HL-60 (cell line): ENCODE results near the gene XCL2.

Source experiments
- DNase-seq, 2 experiments: peaks; one replicate each; pipeline ENCODE4 v3.0.0-alpha.2; 2010 to 2020; ENCODE audit warnings: low read depth in 1 of 2, low spot score in 1 of 2
- H3K27ac ChIP-seq: fragments of 250-450 bp; sonication (Bioruptor Pico); replicated peaks from 2 replicates; pipeline ENCODE4 v1.5.1; 2020; ENCODE audit warnings: mild to moderate bottlenecking, moderate library complexity
- H3K27me3 ChIP-seq: fragments of 250-450 bp; sonication (Bioruptor Pico); 2 replicates; pipeline ENCODE4 v1.5.1; 2021; ENCODE audit warnings: mild to moderate bottlenecking, moderate library complexity; ENCODE audit not compliant: insufficient read depth, poor library complexity, severe bottlenecking
- H3K4me3 ChIP-seq: replicated peaks from 2 replicates; pipeline ENCODE4 v1.5.1; 2011; ENCODE audit warnings: mild to moderate bottlenecking, control low read depth, low read length; ENCODE audit not compliant: insufficient read depth
- GABPA ChIP-seq: IDR thresholded peaks from 2 replicates; pipeline ENCODE4 v1.6.1; 2012; ENCODE audit warnings: low read depth
- POLR2AphosphoS5 ChIP-seq: IDR thresholded peaks from 2 replicates; pipeline ENCODE4 v1.6.1; 2012; ENCODE audit warnings: low read depth
- SPI1 ChIP-seq: IDR thresholded peaks from 2 replicates; pipeline ENCODE4 v1.6.1; 2012; ENCODE audit warnings: low read depth, mild to moderate bottlenecking, borderline replicate concordance
- TF ChIP-seq, protein P1 (sequence below): IDR thresholded peaks from one replicate; pipeline ENCODE4 v1.5.1; 2011; ENCODE audit warnings: low read length, control low read depth, inconsistent platforms; ENCODE audit not compliant: insufficient read depth
- TF ChIP-seq, protein P2 (sequence below): IDR thresholded peaks from 2 replicates; pipeline ENCODE4 v1.6.1; 2012; ENCODE audit warnings: low read depth; ENCODE audit not compliant: insufficient replicate concordance

XCL2 gene

DNA sequence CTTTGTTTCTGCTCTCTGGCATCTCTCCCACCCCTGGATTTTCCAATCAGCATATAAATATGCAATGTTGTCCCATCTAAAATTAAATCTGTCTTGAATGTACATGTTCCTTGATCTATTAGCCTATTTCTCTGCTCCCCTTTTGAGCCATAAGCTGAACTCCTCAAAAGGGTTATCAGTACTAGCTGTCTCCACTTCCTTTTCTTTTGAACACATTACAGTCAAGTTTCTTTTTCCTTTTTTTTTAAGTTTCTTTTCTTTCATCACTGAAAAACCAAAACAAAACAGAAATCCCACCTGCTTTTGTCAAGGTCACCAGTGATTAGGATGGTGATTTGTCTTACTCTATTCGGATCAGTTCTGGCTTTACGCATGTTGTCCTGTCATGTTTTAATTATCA, 29.3 kb downstream of the XCL2 start:
- H3K27me3 ChIP-seq = no peaks in the 10 kb centered on the region
- H3K4me3 ChIP-seq = no peak overlapping the region
- DNase-seq = no peak
- H3K27ac ChIP-seq = no peak overlapping the region
- TF ChIP-seq, protein P1, sequence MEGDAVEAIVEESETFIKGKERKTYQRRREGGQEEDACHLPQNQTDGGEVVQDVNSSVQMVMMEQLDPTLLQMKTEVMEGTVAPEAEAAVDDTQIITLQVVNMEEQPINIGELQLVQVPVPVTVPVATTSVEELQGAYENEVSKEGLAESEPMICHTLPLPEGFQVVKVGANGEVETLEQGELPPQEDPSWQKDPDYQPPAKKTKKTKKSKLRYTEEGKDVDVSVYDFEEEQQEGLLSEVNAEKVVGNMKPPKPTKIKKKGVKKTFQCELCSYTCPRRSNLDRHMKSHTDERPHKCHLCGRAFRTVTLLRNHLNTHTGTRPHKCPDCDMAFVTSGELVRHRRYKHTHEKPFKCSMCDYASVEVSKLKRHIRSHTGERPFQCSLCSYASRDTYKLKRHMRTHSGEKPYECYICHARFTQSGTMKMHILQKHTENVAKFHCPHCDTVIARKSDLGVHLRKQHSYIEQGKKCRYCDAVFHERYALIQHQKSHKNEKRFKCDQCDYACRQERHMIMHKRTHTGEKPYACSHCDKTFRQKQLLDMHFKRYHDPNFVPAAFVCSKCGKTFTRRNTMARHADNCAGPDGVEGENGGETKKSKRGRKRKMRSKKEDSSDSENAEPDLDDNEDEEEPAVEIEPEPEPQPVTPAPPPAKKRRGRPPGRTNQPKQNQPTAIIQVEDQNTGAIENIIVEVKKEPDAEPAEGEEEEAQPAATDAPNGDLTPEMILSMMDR = no peak
- peak; percentile 47; the same call in 1 of the 2 replicates for TF ChIP-seq SPI1

DNA sequence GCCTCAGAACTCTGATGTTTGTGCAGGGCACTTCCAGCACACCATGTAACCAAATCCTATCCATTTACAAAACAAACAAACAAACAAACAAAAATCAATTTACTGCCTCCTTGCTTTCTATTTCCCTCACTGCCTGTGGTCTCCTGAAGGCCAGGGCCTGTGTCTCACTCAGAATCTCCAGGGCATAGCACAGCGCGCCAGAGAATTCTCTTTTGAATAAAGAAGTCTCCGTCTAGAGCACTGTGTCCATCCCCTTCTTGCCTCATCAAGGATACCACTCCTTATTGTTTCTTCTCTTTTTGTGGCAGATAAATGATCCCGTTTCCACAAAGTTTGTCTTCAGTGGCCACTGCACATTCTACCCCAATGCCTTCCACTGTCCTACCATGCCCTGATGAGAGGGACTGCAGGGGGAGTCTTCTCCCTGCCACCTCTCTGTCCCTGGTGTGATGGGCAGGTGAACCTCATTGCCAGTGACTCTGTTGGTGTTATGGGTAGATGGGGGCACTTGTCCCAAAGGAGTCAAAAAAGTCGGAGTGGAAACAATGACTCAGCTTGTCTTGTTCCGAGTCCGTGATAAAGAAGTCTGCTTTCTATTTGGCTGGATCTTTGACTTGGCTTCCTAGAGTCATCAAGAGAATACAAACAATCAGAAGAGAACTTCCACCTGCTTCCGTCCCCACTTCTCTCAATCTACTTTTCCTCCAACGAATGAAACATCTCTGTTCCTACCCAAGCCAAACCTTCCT, 30.0 kb downstream of the XCL2 start:
- Histone ChIP-seq H3K4me3 (no peak overlapping the region), H3K27ac (no peak overlapping the region), H3K27me3 (no peaks in the 10 kb centered on the region)
- TF ChIP-seq, protein P2, sequence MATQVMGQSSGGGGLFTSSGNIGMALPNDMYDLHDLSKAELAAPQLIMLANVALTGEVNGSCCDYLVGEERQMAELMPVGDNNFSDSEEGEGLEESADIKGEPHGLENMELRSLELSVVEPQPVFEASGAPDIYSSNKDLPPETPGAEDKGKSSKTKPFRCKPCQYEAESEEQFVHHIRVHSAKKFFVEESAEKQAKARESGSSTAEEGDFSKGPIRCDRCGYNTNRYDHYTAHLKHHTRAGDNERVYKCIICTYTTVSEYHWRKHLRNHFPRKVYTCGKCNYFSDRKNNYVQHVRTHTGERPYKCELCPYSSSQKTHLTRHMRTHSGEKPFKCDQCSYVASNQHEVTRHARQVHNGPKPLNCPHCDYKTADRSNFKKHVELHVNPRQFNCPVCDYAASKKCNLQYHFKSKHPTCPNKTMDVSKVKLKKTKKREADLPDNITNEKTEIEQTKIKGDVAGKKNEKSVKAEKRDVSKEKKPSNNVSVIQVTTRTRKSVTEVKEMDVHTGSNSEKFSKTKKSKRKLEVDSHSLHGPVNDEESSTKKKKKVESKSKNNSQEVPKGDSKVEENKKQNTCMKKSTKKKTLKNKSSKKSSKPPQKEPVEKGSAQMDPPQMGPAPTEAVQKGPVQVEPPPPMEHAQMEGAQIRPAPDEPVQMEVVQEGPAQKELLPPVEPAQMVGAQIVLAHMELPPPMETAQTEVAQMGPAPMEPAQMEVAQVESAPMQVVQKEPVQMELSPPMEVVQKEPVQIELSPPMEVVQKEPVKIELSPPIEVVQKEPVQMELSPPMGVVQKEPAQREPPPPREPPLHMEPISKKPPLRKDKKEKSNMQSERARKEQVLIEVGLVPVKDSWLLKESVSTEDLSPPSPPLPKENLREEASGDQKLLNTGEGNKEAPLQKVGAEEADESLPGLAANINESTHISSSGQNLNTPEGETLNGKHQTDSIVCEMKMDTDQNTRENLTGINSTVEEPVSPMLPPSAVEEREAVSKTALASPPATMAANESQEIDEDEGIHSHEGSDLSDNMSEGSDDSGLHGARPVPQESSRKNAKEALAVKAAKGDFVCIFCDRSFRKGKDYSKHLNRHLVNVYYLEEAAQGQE = no peak
- TF ChIP-seq GABPA (no peak), SPI1 (no peak), POLR2AphosphoS5 (no peak)
- TF ChIP-seq, protein P1 = no peak
- DNase-seq = no peak

DNA sequence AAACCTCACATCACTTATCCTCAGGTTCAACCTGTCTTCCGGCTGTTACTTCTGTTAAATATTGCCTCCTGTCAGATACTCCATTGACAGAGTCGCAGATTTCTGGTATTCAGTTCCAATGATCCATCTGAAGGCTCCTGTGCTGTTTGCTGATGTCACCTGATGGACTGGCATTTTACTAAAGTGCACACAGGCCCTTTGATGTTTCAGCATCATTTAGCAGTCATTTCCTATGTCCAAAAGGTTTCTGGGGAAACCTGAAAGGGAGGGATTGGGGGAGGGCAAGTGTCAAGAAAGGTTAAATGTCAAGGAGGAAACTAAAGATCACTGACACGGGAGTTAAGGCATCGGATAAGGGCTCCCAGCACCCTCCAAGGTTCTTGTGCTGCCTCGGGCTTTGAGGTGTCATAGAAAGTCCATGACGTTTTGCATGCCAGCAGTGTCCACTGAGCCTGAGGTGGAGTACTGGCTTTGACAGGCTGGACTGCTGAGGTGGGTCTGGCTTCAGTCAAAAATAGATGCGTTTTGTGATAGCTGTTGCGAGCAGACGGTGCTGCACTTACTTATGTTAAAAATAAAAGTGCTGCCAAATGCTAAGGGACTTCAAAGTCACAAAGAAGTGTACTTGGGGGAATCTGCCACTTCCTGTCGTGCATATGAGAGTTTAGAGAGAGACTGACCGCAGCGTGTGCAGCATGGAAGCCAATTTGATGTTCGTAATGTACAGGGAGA, 30.8 kb downstream of the XCL2 start:
- H3K27me3 ChIP-seq = no peaks in the 10 kb centered on the region
- H3K4me3 ChIP-seq = no peak overlapping the region
- DNase-seq = no peak
- TF ChIP-seq, protein P2 = no peak
- TF ChIP-seq POLR2AphosphoS5 = no peak
- TF ChIP-seq GABPA = no peak
- TF ChIP-seq SPI1 = no peak
- TF ChIP-seq, protein P1 = no peak
- no peak overlapping the region for H3K27ac ChIP-seq
